ENCODE measurements around the gene SASH1.

- TF ChIP-seq EZH2 (IDR thresholded peaks at IDR 0.05) = no peak
- no peak for TF ChIP-seq CTCF (IDR thresholded peaks at IDR 0.05)
These were observed 121.0 kb downstream of the SASH1 start for GRCh38 chr6:148463671-148464070.
